Suprapubic skin (tissue), 4 donors: ENCODE results near the gene HERC2. TPM values are rescaled to one million over a fixed set of nuclear protein-coding genes. Genes with fewer than 3 reads are reported as not detected.

ENCODE experiments used
- DNase-seq, 2 donors: peaks; one replicate each; pipeline ENCODE4 v3.0.0-alpha.2; 2019; ENCODE audit warnings: low spot score in 2 of 2
- H3K27ac ChIP-seq: fragments of 200-600 bp; sonication (generic); one replicate; pipeline ENCODE4 v1.5.1; 2019
- H3K27me3 ChIP-seq: fragments of 200-600 bp; sonication (generic); one replicate; pipeline ENCODE4 v1.5.1; 2019
- H3K36me3 ChIP-seq: fragments of 200-600 bp; sonication (generic); one replicate; pipeline ENCODE4 v1.5.1; 2019
- H3K4me1 ChIP-seq: fragments of 200-600 bp; sonication (generic); one replicate; pipeline ENCODE4 v1.5.1; 2019
- H3K4me3 ChIP-seq: fragments of 200-600 bp; sonication (generic); one replicate; pipeline ENCODE4 v1.5.1; 2019; ENCODE audit warnings: mild to moderate bottlenecking
- H3K9me3 ChIP-seq: fragments of 200-600 bp; sonication (generic); one replicate; pipeline ENCODE4 v1.5.1; 2019
- EP300 ChIP-seq: sonication (generic); formaldehyde crosslinking; IDR thresholded peaks from one replicate; pipeline ENCODE4 v1.6.1; 2017; ENCODE audit warnings: antibody characterized with exemption
- POLR2A ChIP-seq, 2 donors: fragments of 450-650 bp; IDR thresholded peaks; one replicate each; pipeline ENCODE4 v1.6.1; 2017; ENCODE audit warnings: antibody characterized with exemption in 2 of 2, mild to moderate bottlenecking in 2 of 2, moderate library complexity in 2 of 2
- POLR2AphosphoS5 ChIP-seq, 3 donors: sonication (generic); formaldehyde crosslinking; IDR thresholded peaks; one replicate each; pipeline ENCODE4 v1.6.1; 2017; ENCODE audit warnings: antibody characterized with exemption in 3 of 3
- WGBS: methylation state at CpG from one replicate; pipeline ENCODE4 v1.1.5; 2018; 5-methylcytosine and 5-hydroxymethylcytosine counted together
- total RNA-seq, 4 donors: library from RNA; depleted of rRNA; stranded (reverse); fragments of >200 nt; gene quantifications; one replicate each; pipeline ENCODE4 v1.1.0, GENCODE V29; 2016
- TF ChIP-seq, protein P1 (sequence below), 2 donors: fragments of 200-600 bp in 1 of 2; fragments of 450-650 bp in 1 of 2; sonication (generic) in 1 of 2; IDR thresholded peaks; one replicate each; pipeline ENCODE4 v1.5.1; 2016 to 2019; ENCODE audit warnings: antibody characterized with exemption in 2 of 2, mild to moderate bottlenecking in 1 of 2, moderate library complexity in 1 of 2

HERC2 gene
- total RNA-seq, 4 donors from 2014 or later, result 45.2 to 111 (median 73.8) TPM

GRCh38 chr15:28269097-28269496, 52.9 kb downstream of the HERC2 start:
- WGBS, result 83% methylated on average over 8 of the region's 8 CpGs
- Histone ChIP-seq H3K4me1 (no peaks in the 10 kb centered on the region), H3K27ac (no peak overlapping the region), H3K36me3 (peaks cover 87% of the 10 kb centered on the region), H3K4me3 (no peak overlapping the region), H3K27me3 (no peaks in the 10 kb centered on the region), H3K9me3 (no peaks in the 10 kb centered on the region)
- TF ChIP-seq EP300 (no peak), POLR2AphosphoS5 (IDR thresholded peaks at IDR 0.05) (no peak), POLR2A (IDR thresholded peaks at IDR 0.05) (no peak)
- TF ChIP-seq, protein P1, sequence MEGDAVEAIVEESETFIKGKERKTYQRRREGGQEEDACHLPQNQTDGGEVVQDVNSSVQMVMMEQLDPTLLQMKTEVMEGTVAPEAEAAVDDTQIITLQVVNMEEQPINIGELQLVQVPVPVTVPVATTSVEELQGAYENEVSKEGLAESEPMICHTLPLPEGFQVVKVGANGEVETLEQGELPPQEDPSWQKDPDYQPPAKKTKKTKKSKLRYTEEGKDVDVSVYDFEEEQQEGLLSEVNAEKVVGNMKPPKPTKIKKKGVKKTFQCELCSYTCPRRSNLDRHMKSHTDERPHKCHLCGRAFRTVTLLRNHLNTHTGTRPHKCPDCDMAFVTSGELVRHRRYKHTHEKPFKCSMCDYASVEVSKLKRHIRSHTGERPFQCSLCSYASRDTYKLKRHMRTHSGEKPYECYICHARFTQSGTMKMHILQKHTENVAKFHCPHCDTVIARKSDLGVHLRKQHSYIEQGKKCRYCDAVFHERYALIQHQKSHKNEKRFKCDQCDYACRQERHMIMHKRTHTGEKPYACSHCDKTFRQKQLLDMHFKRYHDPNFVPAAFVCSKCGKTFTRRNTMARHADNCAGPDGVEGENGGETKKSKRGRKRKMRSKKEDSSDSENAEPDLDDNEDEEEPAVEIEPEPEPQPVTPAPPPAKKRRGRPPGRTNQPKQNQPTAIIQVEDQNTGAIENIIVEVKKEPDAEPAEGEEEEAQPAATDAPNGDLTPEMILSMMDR (IDR thresholded peaks at IDR 0.05), result no peak
- no peak for DNase-seq

DNA sequence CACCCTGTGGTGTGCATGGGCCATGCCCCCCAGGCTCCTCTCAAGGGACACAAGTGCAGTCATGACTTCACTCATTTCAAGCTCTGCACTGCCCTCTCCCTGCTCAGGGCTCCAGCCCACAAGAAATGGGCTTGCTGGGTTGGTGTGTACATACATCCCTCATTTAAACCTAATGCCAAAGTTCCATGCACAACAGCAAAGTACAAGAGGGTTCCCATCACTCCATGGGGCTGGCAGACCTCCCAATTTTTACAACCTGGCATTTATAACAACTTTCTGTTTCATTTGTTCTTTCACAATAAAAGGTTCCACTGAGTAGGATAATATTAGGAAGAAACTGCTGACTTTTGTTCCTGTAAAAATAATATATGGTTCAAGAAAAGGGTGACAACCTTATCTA, 54.3 kb downstream of the HERC2 start:
- Histone ChIP-seq H3K27me3 (no peaks in the 10 kb centered on the region), H3K9me3 (no peaks in the 10 kb centered on the region), H3K4me3 (no peak overlapping the region), H3K27ac (no peak overlapping the region), H3K4me1 (no peaks in the 10 kb centered on the region), H3K36me3 (peaks cover 86% of the 10 kb centered on the region)
- TF ChIP-seq POLR2A (IDR thresholded peaks at IDR 0.05), result no peak
- TF ChIP-seq EP300, result no peak
- TF ChIP-seq POLR2AphosphoS5 (IDR thresholded peaks at IDR 0.05), result no peak
- TF ChIP-seq, protein P1 (IDR thresholded peaks at IDR 0.05), result no peak
- no peak for DNase-seq

GRCh38 chr15:28265334-28266019, 56.5 kb downstream of the HERC2 start:
- TF ChIP-seq EP300 (no peak), POLR2A (IDR thresholded peaks at IDR 0.05) (no peak), POLR2AphosphoS5 (IDR thresholded peaks at IDR 0.05) (no peak)
- TF ChIP-seq, protein P1 (IDR thresholded peaks at IDR 0.05), result no peak
- 89% methylated on average over 28 of the region's 29 CpGs for WGBS
- peaks cover 76% of the 10 kb centered on the region for H3K36me3 ChIP-seq

GRCh38 chr15:28264166-28264565, 57.8 kb downstream of the HERC2 start:
- DNase-seq, result no peak
- no peak overlapping the region for H3K27ac ChIP-seq
- TF ChIP-seq EP300, result no peak
- TF ChIP-seq, protein P1 (IDR thresholded peaks at IDR 0.05), result no peak
- no peak for TF ChIP-seq POLR2A (IDR thresholded peaks at IDR 0.05)
- TF ChIP-seq POLR2AphosphoS5 (IDR thresholded peaks at IDR 0.05), result no peak
- no peak overlapping the region for H3K4me3 ChIP-seq
- no peaks in the 10 kb centered on the region for H3K9me3 ChIP-seq
- H3K36me3 ChIP-seq, result peaks cover 65% of the 10 kb centered on the region
- H3K27me3 ChIP-seq, result no peaks in the 10 kb centered on the region
- 94% methylated on average over 6 of the region's 6 CpGs for WGBS
- no peaks in the 10 kb centered on the region for H3K4me1 ChIP-seq

More at GRCh38 chr15:28265334-28266019, 56.5 kb downstream of the HERC2 start:
- Histone ChIP-seq H3K9me3 (no peaks in the 10 kb centered on the region), H3K4me1 (no peaks in the 10 kb centered on the region), H3K4me3 (no peak overlapping the region), H3K27me3 (no peaks in the 10 kb centered on the region), H3K27ac (no peak overlapping the region)
- no peak for DNase-seq

DNA sequence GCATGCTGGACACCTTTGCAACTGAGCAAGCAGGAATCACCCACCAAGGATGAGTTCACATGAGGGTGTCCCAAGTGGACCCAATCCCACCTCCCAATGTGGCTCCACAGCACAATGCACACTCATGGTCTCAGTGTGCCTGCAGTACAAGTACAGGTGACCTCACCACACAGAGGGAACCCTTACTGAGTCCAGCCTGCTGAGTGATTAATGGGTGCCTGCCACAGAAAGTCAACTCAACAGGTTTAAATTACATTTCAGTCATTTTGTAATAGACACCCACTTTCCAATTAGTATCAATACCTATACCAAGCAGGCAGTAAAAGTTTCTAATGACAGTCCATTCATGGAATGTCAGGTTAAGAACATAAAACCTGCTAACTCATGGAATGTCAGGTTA, 59.5 kb downstream of the HERC2 start:
- no peaks in the 10 kb centered on the region for H3K9me3 ChIP-seq
- TF ChIP-seq POLR2A (IDR thresholded peaks at IDR 0.05), result no peak
- TF ChIP-seq, protein P1 (IDR thresholded peaks at IDR 0.05), result no peak
- TF ChIP-seq EP300, result no peak
- no peak for TF ChIP-seq POLR2AphosphoS5 (IDR thresholded peaks at IDR 0.05)
- H3K27me3 ChIP-seq, result no peaks in the 10 kb centered on the region
- no peak for DNase-seq
- no peak overlapping the region for H3K4me3 ChIP-seq
- H3K36me3 ChIP-seq, result peaks cover 48% of the 10 kb centered on the region
- H3K4me1 ChIP-seq, result no peaks in the 10 kb centered on the region
- no peak overlapping the region for H3K27ac ChIP-seq
